Measurements from ENCODE around the gene NFYC.

- TF ChIP-seq CTCF (IDR thresholded peaks at IDR 0.05 in 4 of 5, conservative IDR thresholded peaks at IDR 0.05 in 1 of 5), result no peak
- no peak for TF ChIP-seq POLR2A (IDR thresholded peaks at IDR 0.05)
Measured at GRCh38 chr1:40676501-40676900, 15.0 kb upstream of the NFYC start.
